Lung (tissue), 12 donors: ENCODE measurements around the gene XIRP2. TPM values are rescaled to one million over a fixed set of nuclear protein-coding genes. Genes with fewer than 3 reads are reported as not detected.

ENCODE experiments used
- ATAC-seq: fragments of 200-7000 bp; cut with Tn5 transposase; one replicate; pipeline ENCODE4 v1.9.1; 2020; ENCODE audit warnings: moderate number of reproducible peaks; ENCODE audit not compliant: insufficient read depth, low FRiP score
- DNase-seq, 3 donors: peaks; one replicate each; pipeline ENCODE4 v3.0.0-alpha.2; 2013 to 2017
- H3K27ac ChIP-seq, 2 donors: one replicate each; pipeline ENCODE4 v1.5.1; 2013; ENCODE audit warnings: mild to moderate bottlenecking in 2 of 2, moderate library complexity in 2 of 2, control low read depth in 1 of 2, inconsistent platforms in 1 of 2, low read depth in 1 of 2, low read length in 1 of 2
- H3K27me3 ChIP-seq, 3 donors: one replicate each; pipeline ENCODE4 v1.5.1; 2013; ENCODE audit warnings: low read length in 2 of 3; ENCODE audit not compliant: control insufficient read depth in 3 of 3, insufficient read depth in 3 of 3
- H3K36me3 ChIP-seq, 4 donors: one replicate each; pipeline ENCODE4 v1.5.1; 2013; ENCODE audit warnings: low read length in 4 of 4, mild to moderate bottlenecking in 1 of 4, moderate library complexity in 1 of 4; ENCODE audit not compliant: control insufficient read depth in 4 of 4, insufficient read depth in 4 of 4
- H3K4me1 ChIP-seq, 5 donors: one replicate each; pipeline ENCODE4 v1.5.1; 2013; ENCODE audit warnings: low read length in 5 of 5, mild to moderate bottlenecking in 2 of 5, moderate library complexity in 1 of 5; ENCODE audit not compliant: control insufficient read depth in 5 of 5, insufficient read depth in 5 of 5
- H3K4me3 ChIP-seq: one replicate; pipeline ENCODE4 v1.5.1; 2013; ENCODE audit warnings: mild to moderate bottlenecking, control low read depth, moderate library complexity
- H3K9ac ChIP-seq, 2 donors: one replicate each; pipeline ENCODE4 v1.5.1; 2013; ENCODE audit warnings: low read length in 2 of 2, control low read depth in 1 of 2; ENCODE audit not compliant: insufficient read depth in 1 of 2
- H3K9me3 ChIP-seq, 4 donors: one replicate each; pipeline ENCODE4 v1.5.1; 2013; ENCODE audit warnings: low read length in 3 of 4, mild to moderate bottlenecking in 1 of 4, moderate library complexity in 1 of 4; ENCODE audit not compliant: control insufficient read depth in 4 of 4, insufficient read depth in 3 of 4
- CTCF ChIP-seq: IDR thresholded peaks from 2 replicates; pipeline ENCODE4 v1.5.1; 2012; ENCODE audit warnings: mild to moderate bottlenecking; ENCODE audit errors: control extremely low read depth, extremely low read depth
- WGBS, 2 donors: extraction: QIAGEN DNeasy Blood & Tissue Kit; methylation state at CpG; one replicate each; pipeline ENCODE4 v1.1.7; 2013; 5-methylcytosine and 5-hydroxymethylcytosine counted together
- polyA plus RNA-seq, 2 donors: library from polyadenylated mRNA; stranded (reverse); fragments of 200-250 nt; gene quantifications; one replicate each; pipeline ENCODE4 v1.2.1, GENCODE V29; 2013
- total RNA-seq, 2 donors: library from RNA; depleted of rRNA in 1 of 2; stranded (reverse); fragments of >200 nt in 1 of 2; gene quantifications; one replicate each; pipeline ENCODE4 v1.2.1, GENCODE V29; 2014 to 2021
- donor health status: control.
- donor health status: control.
- donor health status: Bipolar disorder and iron deficiency.
- donor health status: healthy.
- donor health status: DM: yes; HTN: yes; CAD: no.

The XIRP2 gene
- total and polyA plus RNA-seq, 4 donors: 0.11 to 0.46 (median 0.14) TPM; not detected in 1

- Histone ChIP-seq H3K36me3 (no peaks in the 10 kb centered on the region), H3K9me3 (no peaks in the 10 kb centered on the region), H3K27ac (no peak overlapping the region), H3K27me3 (no peaks in the 10 kb centered on the region), H3K9ac (no peak overlapping the region), H3K4me1 (no peaks in the 10 kb centered on the region), H3K4me3 (no peak overlapping the region)
- TF ChIP-seq CTCF: peak; percentile 51
- DNase-seq (peak; percentile 33 to 77 (median 69)), ATAC-seq (peak; percentile 72)
- WGBS, 2 donors: 0 to 2% methylated on average over 3 of the region's 3 CpGs
Observed at GRCh38 chr2:167212014-167212648, 323.9 kb downstream of the XIRP2 start.

GRCh38 chr2:167215595-167215994 lies 327.3 kb downstream of the XIRP2 start:
- DNase-seq: no peak
- no peak overlapping the region for H3K9ac ChIP-seq
- WGBS, 2 donors: 72 to 92% methylated on average over 4 of the region's 4 CpGs
- no peaks in the 10 kb centered on the region for H3K9me3 ChIP-seq
- H3K36me3 ChIP-seq: peaks cover 0 to 2% (median 0%) of the 10 kb centered on the region in 4 donors
- H3K27ac ChIP-seq: no peak overlapping the region
- ATAC-seq: no peak
- no peaks in the 10 kb centered on the region for H3K27me3 ChIP-seq
- no peak for TF ChIP-seq CTCF
- no peak overlapping the region for H3K4me3 ChIP-seq
- peaks cover 0 to 2% (median 0%) of the 10 kb centered on the region in 5 donors for H3K4me1 ChIP-seq

GRCh38 chr2:167237478-167237877 lies 349.2 kb downstream of the XIRP2 start:
- no peak for TF ChIP-seq CTCF
- no peak for ATAC-seq
- Histone ChIP-seq H3K27me3 (no peaks in the 10 kb centered on the region), H3K9ac (no peak overlapping the region), H3K4me3 (no peak overlapping the region), H3K27ac (no peak overlapping the region), H3K9me3 (no peaks in the 10 kb centered on the region), H3K4me1 (no peaks in the 10 kb centered on the region), H3K36me3 (peaks cover 0 to 5% (median 0%) of the 10 kb centered on the region in 4 donors)
- no peak for DNase-seq
- WGBS, 2 donors: 94 to 95% methylated on average over 4 of the region's 4 CpGs

- DNase-seq (no peak), ATAC-seq (no peak)
- Histone ChIP-seq H3K9me3 (no peaks in the 10 kb centered on the region), H3K27me3 (no peaks in the 10 kb centered on the region), H3K36me3 (peaks cover 0 to 14% (median 0%) of the 10 kb centered on the region in 4 donors), H3K4me3 (no peak overlapping the region), H3K27ac (no peak overlapping the region), H3K4me1 (no peaks in the 10 kb centered on the region), H3K9ac (no peak overlapping the region)
- TF ChIP-seq CTCF: no peak
- 88 to 94% methylated on average over 1 of the region's 1 CpG for WGBS, 2 donors
Observed at GRCh38 chr2:167240671-167241070, 352.4 kb downstream of the XIRP2 start.
